K562 (cell line): Measurements from ENCODE around the gene ACTR3C. TPM values are rescaled to one million over a fixed set of nuclear protein-coding genes. Genes with fewer than 3 reads are reported as not detected.
"Not testable (repeated sequence)": the region's sequence is repeated elsewhere in the genome, so short reads cannot be mapped to it uniquely, and the experiment has no call there.

Experiments used
- ATAC-seq: fragments of 200-7000 bp; cut with Tn5 transposase; 3 replicates; pipeline ENCODE4 v1.9.1; 2020; ENCODE audit warnings: moderate library complexity
- BruUV-seq: library from RNA; stranded (reverse); fragments of 400-500 nt; replicated peaks from 2 replicates; lab custom pipeline; 2021; lab: Mats Ljungman, UMichigan
- CTCF ChIA-PET: fragments of 300-600 bp; formaldehyde crosslinking; extraction: SDS; loops from one replicate; lab custom pipeline; 2021; ENCODE audit warnings: low intra/inter-chr PET ratio; lab: Yijun Ruan, JAX
- POLR2A ChIA-PET: fragments of 300-600, 350-650 bp; sonication (Branson Sonifier 250); formaldehyde crosslinking; extraction: SDS; loops from one replicate; lab custom pipeline; 2021; ENCODE audit warnings: antibody characterized with exemption, inconsistent platforms; lab: Yijun Ruan, JAX
- DNase-seq, 4 experiments: peaks; one replicate each; pipeline versions ENCODE4 v3.0.0 to v3.0.0-alpha.2; 2011 to 2018; ENCODE audit warnings: low spot score in 3 of 4, mixed read lengths in 3 of 4; ENCODE audit errors: extremely low read depth in 1 of 4
- FAIRE-seq: peaks from 2 replicates; lab custom pipeline; 2011; peaks lifted over from hg19 to GRCh38; lab: Jason Lieb, UNC
- H2AFZ ChIP-seq: 2 replicates; pipeline ENCODE4 v1.6.0; 2011; ENCODE audit warnings: low read depth, low read length, control low read depth, inconsistent platforms
- H3K27ac ChIP-seq: fragments of 200-600 bp; 3 replicates; pipeline ENCODE4 v1.8.0; 2011; ENCODE audit warnings: low read depth, mild to moderate bottlenecking, control low read depth, inconsistent platforms, low read length, moderate library complexity, mixed read lengths; ENCODE audit errors: extremely low read depth
- H3K27me3 ChIP-seq, 2 experiments: fragments of 300-600 bp in 1 of 2; 2 replicates in 1 of 2; 3 replicates in 1 of 2; pipeline versions ENCODE4 v1.6.0 to v1.8.0; 2011; ENCODE audit warnings: inconsistent platforms in 2 of 2, low read length in 2 of 2, mild to moderate bottlenecking in 1 of 2, mixed read lengths in 1 of 2, moderate library complexity in 1 of 2; ENCODE audit not compliant: control insufficient read depth in 2 of 2, insufficient read depth in 2 of 2
- H3K36me3 ChIP-seq: fragments of 300-600 bp; 3 replicates; pipeline ENCODE4 v1.8.0; 2011; ENCODE audit warnings: mild to moderate bottlenecking, low read length, inconsistent platforms; ENCODE audit not compliant: control insufficient read depth, insufficient read depth
- H3K4me1 ChIP-seq, 2 experiments: fragments of 200-600 bp in 1 of 2; replicated peaks in 1 of 2; 2 replicates in 1 of 2; 3 replicates in 1 of 2; pipeline versions ENCODE4 v1.5.1 to v1.8.0; 2011; ENCODE audit warnings: inconsistent platforms in 2 of 2, low read length in 2 of 2, mild to moderate bottlenecking in 1 of 2, mixed read lengths in 1 of 2, moderate library complexity in 1 of 2; ENCODE audit not compliant: control insufficient read depth in 2 of 2, insufficient read depth in 2 of 2
- H3K4me2 ChIP-seq: 2 replicates; pipeline ENCODE4 v1.6.1; 2011; ENCODE audit warnings: low read length, control low read depth, inconsistent platforms, mixed read lengths; ENCODE audit not compliant: insufficient read depth
- H3K4me3 ChIP-seq: fragments of 200-600 bp; sonication (generic), shearing (Covaris generic); 2 replicates; pipeline ENCODE4 v1.5.1; 2016; ENCODE audit warnings: control low read depth, inconsistent platforms
- H3K79me2 ChIP-seq: fragments of 200-600 bp; 3 replicates; pipeline ENCODE4 v1.8.0; 2011; ENCODE audit warnings: low read length, inconsistent platforms; ENCODE audit not compliant: control insufficient read depth, insufficient read depth
- H3K9ac ChIP-seq, 2 experiments: 2 replicates each; pipeline versions ENCODE4 v1.6.0 to v1.6.1; 2011; ENCODE audit warnings: low read depth in 2 of 2, low read length in 2 of 2, control low read depth in 1 of 2, inconsistent platforms in 1 of 2, mild to moderate bottlenecking in 1 of 2, mixed read lengths in 1 of 2; ENCODE audit not compliant: insufficient read depth in 1 of 2
- H3K9me1 ChIP-seq: one replicate; pipeline ENCODE4 v1.6.0; 2011; ENCODE audit warnings: inconsistent platforms, mild to moderate bottlenecking, low read length, moderate library complexity; ENCODE audit not compliant: control insufficient read depth, insufficient read depth
- H3K9me3 ChIP-seq: replicated peaks from 2 replicates; pipeline ENCODE4 v1.5.1; 2011; ENCODE audit warnings: low read depth, low read length, inconsistent platforms; ENCODE audit not compliant: control insufficient read depth, insufficient read depth
- H4K20me1 ChIP-seq: replicated peaks from 2 replicates; pipeline ENCODE4 v1.6.1; 2011; ENCODE audit warnings: low read length, inconsistent platforms, mixed read lengths; ENCODE audit not compliant: control insufficient read depth, insufficient read depth
- CBFA2T2 ChIP-seq: fragments of 450-650 bp; conservative IDR thresholded peaks from 2 replicates; pipeline ENCODE4 v1.6.1; 2017; ENCODE audit warnings: mild to moderate bottlenecking
- FOS ChIP-seq: IDR thresholded peaks from 3 replicates; pipeline ENCODE4 v1.6.1; 2011; ENCODE audit not compliant: insufficient read length; ENCODE audit errors: extremely low read depth
- HCFC1 ChIP-seq: IDR thresholded peaks from 2 replicates; pipeline ENCODE4 v1.6.1; 2012; ENCODE audit warnings: low read depth, low read length, improper control_type of control experiment
- NRF1 ChIP-seq, 2 experiments: fragments of 450-650 bp; IDR thresholded peaks in 1 of 2; conservative IDR thresholded peaks in 1 of 2; 2 replicates each; pipeline ENCODE4 v1.6.1; 2014; ENCODE audit warnings: mild to moderate bottlenecking in 2 of 2
- ZNF766 ChIP-seq: fragments of 200-800 bp; sonication (Bioruptor generic); conservative IDR thresholded peaks from 2 replicates; pipeline ENCODE4 v1.6.1; 2016; ENCODE audit warnings: missing genetic modification characterization, missing compliant biosample characterization
- WGBS: fragments of 100-300 bp; shearing (Covaris generic); methylation state at CpG from one replicate; pipeline ENCODE4 v1.1.6; 2016; ENCODE audit warnings: low coverage, mixed read lengths; ENCODE audit not compliant: insufficient coverage; ENCODE audit errors: missing lambda C conversion rate; 5-methylcytosine and 5-hydroxymethylcytosine counted together
- in situ Hi-C: fragments of 300-500 bp; cut with MboI; formaldehyde crosslinking; loops from 4 replicates; pipeline ENCODE4 v1.15.0; 2018; ENCODE audit warnings: inconsistent platforms, mixed read lengths
- intact Hi-C: fragments of 100-400 bp; cut with micrococcal nuclease; formaldehyde crosslinking; loops from 2 replicates; pipeline ENCODE4 v1.14.2; 2022
- polyA plus RNA-seq, 8 experiments: library from polyadenylated mRNA; depleted of rRNA in 4 of 8; stranded (reverse) in 5 of 8; unstranded in 3 of 8; fragments of >200 nt; fragmentation: Nextera tagmentation in 2 of 8; fragmentation: Illumina TruSeq in 1 of 8; extraction: Ambion mirVana in 2 of 8; extraction: Trizol in 1 of 8; gene quantifications; 2 replicates each; pipeline versions ENCODE4 v1.2.1 to v1.2.3, GENCODE V29; 2011 to 2014; ENCODE audit warnings: inconsistent platforms in 1 of 8, missing spikeins in 1 of 8
- total RNA-seq, 7 experiments: library from RNA; depleted of rRNA in 6 of 7; stranded (reverse); fragments of >200 nt in 6 of 7; fragmentation: Illumina TruSeq in 2 of 7; extraction: Trizol in 2 of 7; gene quantifications; 2 replicates each; pipeline versions ENCODE4 v1.2.1 to v1.2.3, GENCODE V29; 2011 to 2021; ENCODE audit warnings: low replicate concordance in 1 of 7
- TF ChIP-seq, protein P1 (sequence below), 2 experiments: fragments of 250-450 bp in 1 of 2; fragments of 450-650 bp in 1 of 2; sonication (Bioruptor Pico) in 1 of 2; IDR thresholded peaks; 2 replicates each; pipeline versions ENCODE4 v1.6.1 to v1.8.0; 2016 to 2021; ENCODE audit warnings: mild to moderate bottlenecking in 2 of 2, moderate library complexity in 2 of 2, missing compliant biosample characterization in 1 of 2, missing genetic modification characterization in 1 of 2

Gene ACTR3C
- total and polyA plus RNA-seq, 9 of the 15 experiments (the other 6 are each of a cell fraction or from before 2014, with no cell fraction given) = 9.0 to 35.4 (median 13.3) TPM

DNA sequence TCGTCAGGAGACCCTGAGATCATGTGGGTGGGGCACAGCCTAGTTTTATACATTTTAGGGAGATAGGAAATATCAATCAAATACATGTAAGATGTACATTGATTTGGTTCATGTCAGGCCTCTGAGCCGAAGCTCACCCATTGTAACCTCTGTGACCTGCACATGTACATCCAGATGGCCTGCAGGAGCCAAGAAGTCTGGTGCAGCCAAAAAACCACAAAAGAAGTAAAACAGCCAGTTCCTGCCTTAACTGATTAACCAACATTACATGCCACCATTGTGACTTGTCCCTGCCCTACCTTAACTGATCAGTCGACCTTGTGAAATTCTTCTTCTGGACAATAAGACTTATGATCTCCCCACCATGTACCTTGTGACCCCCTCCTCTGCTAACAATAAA lies 16.2 kb downstream of the ACTR3C start (continued):
- TF ChIP-seq HCFC1 (no peak), CBFA2T2 (peak; percentile 21; the same call in 1 of the 2 replicates), FOS (no peak), ZNF766 (CRISPR knock-in tag) (no peak)

DNA sequence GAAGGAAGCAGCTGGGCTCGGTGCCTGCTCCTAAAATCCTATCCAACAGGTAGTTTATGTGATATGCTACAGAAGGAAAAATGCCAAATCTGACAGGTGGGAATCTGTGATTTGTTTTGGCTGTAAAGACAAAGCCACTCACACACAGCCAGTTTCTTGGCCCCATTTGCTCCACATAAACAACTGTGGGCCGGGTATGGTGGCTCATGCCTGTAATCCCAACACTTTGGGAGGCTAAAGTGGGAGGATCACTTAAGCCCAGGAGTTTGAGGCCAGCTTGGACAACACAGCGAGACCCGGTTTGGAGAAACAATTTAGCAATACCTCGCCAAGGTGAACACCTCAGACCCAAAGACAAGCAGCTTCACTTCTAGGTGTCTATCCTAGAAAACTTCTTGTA lies 17.0 kb downstream of the ACTR3C start:
- H3K4me2 ChIP-seq, H3K9me3 ChIP-seq, H2AFZ ChIP-seq, CTCF ChIA-PET: not testable (repeated sequence)
- H3K4me1 ChIP-seq = peaks cover 5 to 29% of the 10 kb centered on the region in 2 experiments; a peak in 4 of 5 replicates
- TF ChIP-seq NRF1 (conservative IDR thresholded peaks at IDR 0.05 in 1 of 2, IDR thresholded peaks at IDR 0.05 in 1 of 2) = 0 out of 4 replicates have a peak, but pooled peaks of 1 of the 2 experiments have one; percentile 0
- TF ChIP-seq, protein P1, sequence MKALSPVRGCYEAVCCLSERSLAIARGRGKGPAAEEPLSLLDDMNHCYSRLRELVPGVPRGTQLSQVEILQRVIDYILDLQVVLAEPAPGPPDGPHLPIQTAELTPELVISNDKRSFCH (CRISPR knock-in tag; IDR thresholded peaks at IDR 0.05) = not testable (repeated sequence)
- TF ChIP-seq, protein P1 (tag; IDR thresholded peaks at IDR 0.05) = peak; percentile 23; the same call in 1 of the 2 replicates
- TF ChIP-seq, all 486 proteins: peak for 2; not testable (repeated sequence) for 484
- 70% methylated on average over 5 of the region's 5 CpGs for WGBS
- H3K27ac ChIP-seq, in situ Hi-C loops, H3K36me3 ChIP-seq, FAIRE-seq, H3K9me1 ChIP-seq, H3K27me3 ChIP-seq, ATAC-seq, intact Hi-C loops, BruUV-seq, H3K4me3 ChIP-seq, H4K20me1 ChIP-seq, DNase-seq, H3K9ac ChIP-seq: not testable (repeated sequence)
- POLR2A ChIA-PET = interaction anchor here (0.6 to 0.8 kb wide), 2 partner anchors 25 to 124 kb away, joined by 3 to 4 read pairs; no protein-coding TSS in a partner anchor
- peaks cover 10% of the 10 kb centered on the region; the same call in 2 of the 3 replicates for H3K79me2 ChIP-seq
